SHP77 (cell line): ENCODE measurements around the gene SH2D7.

Source experiments
- DNase-seq, 2 experiments: peaks; one replicate each; lab custom pipeline; 2025; lab: John Stamatoyannopoulos, UW

The SH2D7 gene

DNA sequence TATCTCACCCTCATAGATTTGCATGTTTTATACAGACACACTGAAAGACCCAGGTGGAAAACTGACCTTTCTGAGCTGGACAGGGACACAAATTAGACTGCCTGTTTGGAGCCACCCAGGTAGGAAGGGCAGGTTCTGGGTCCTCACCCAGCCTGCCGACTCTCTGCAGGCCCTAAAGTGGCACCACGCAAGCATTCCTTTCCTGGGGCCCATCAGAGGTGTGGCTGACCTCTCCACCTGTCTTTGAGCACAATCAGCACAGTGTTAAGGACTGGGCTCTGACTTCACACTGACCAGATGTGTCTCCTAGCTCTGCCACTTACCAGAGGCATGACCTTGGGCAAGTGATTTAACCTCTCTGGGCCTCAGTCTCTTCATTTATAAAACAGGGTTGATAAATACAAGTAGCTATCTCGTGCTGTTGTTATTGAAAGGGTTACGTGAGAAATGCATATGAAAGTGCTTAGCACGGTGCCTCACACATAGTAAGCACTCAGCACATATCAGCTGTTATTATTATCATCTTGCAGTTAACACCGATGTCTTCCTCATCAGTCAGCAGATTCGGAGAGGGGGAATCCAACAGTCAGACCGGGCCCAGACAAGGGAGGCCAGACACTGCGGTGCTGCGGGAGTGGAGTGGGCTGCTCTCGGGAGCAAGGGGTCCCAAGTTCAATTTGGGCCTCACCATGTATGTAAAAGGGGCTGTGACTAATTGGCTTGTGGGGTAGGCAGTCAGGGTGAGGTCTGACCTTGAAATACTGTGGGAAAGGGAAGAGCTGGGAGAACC lies 12.9 kb upstream of the SH2D7 start:
- no peak for DNase-seq

DNA sequence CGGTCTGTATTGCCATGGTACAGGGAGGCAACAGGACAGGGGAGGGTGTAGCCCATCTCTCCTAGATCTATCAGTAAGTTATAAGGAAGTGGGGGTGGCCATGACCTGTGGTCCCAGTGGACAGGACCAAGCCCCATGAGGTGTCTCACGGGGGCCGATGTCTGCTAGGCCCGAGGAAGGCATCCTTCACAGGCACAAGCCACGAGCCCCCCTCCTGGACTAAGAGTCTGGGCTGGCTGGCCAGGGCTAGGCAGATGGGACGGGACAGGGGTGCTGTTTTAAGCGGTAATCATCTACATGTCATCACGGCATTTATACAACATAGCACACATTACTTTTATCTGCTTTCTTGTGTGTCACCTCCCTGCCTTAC lies 12.3 kb upstream of the SH2D7 start:
- DNase-seq, result no peak

DNA sequence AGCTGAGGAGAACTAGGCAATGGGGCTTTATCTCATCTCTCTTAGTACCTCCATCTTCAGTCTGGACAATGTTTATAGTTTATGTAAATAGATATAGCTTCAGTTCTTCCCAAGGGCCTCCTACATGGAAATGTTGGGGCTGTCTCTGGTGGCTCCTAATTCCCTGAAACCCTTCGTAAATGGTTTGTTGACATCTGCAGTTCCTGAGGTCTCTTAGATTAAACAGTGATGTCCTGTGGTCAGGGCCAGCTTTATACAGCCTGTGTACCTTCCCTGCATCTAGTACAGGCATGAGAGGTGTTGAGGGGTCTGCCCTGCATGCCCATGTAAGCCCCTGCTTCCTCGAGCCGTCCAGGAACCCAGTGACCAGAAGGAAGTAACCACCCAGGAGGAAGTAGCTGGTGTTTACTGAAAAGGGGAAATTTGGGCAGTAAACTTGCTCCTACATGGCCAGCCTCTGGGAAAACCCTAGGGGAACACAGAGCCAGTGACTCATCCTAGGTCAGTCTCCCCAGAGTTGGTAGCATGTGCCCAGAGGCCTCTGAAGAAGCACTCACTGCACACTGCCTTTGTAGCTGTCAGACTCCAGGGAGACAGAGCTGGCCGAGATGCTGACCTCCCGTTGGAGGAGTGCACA lies 10.1 kb upstream of the SH2D7 start:
- no peak for DNase-seq

DNA sequence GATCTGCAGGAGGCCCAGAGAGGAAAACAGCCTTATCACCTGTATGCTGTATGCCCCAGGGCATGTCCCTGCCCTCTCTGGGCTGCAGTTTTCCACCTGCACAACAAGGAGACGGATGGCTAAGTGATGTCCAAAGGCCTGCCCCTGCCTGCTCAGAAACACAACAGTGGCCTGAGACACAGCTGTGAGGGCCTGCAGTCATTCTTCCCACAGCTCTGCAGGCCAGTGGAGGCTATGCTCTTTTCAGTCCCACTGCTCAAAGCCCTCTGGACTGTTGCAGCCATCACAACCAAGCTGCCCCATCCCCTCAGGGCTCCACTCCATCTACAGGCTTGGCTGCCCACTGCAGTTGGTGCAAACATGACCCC lies 9.6 kb upstream of the SH2D7 start:
- DNase-seq, result no peak

DNA sequence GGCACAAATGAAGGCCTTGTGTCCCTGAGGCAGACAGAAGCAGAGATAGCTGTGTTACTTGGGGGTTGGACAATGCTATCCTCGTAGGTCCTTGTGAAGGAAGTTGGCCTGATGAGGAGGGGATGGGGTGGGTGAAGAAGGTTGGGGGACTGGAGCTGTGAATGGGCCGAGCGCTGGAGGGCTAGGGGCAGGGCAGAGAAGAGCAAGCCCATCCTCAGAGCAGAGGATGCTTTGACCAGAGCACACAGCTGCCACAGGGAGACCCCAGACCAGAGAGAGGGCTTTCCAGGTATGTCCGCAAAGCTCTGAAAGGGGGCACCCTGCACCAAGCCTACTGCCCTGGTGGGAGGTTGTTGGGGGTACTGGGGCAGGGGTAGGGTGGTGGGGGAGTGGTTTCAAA lies 9.2 kb upstream of the SH2D7 start:
- DNase-seq, result no peak

DNA sequence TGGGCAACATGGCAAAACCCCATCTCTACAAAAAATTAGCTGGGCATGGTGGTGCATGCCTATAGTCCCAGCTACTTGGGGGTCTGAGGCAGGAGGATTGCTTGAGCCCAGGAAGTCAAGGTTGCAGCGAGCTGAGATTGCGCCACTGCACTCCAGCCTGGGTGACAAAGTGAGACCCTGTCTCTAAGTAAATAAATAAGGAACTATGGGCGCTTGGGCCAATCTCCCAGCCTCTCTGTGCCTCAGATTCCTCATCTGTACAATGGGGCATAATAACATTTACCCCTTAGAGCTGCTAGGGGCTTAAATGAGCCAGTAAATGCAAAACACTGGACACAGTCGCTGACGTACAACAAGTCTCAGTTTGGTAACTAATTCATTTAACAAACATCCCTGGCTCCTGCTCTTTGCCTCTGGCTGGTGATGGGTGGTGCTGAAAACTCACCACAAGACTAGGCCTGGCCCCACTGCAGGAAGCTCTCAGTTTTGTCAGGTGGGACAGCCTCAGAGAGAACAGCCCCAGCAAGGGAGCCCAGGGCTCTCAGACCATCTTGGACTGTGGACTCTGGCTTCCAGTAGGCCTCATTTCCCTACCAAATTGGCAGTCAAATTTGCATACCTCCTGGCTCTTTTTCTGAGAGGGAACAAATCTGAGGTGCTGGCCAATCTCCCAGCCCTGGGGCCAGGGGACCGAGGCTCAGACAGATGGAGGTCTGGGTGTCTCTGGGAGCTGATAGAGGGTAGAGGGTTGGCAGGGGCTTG lies 8.5 kb upstream of the SH2D7 start:
- DNase-seq, result no peak

DNA sequence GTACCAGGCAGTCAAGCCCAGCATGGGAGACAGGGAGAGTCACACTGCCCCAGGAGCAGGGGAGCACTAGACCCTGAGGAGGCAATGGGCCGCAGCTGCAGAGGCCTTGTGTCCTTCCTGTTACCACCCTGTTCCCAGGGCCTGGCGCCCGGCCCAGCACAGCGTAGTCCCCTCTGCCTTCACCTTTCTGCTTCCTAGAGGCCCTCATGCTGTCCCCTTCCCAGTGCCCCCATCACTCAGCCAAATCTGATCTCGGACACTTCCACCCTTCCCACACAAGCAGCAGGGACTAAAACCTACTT lies 8.0 kb upstream of the SH2D7 start:
- DNase-seq, result no peak

DNA sequence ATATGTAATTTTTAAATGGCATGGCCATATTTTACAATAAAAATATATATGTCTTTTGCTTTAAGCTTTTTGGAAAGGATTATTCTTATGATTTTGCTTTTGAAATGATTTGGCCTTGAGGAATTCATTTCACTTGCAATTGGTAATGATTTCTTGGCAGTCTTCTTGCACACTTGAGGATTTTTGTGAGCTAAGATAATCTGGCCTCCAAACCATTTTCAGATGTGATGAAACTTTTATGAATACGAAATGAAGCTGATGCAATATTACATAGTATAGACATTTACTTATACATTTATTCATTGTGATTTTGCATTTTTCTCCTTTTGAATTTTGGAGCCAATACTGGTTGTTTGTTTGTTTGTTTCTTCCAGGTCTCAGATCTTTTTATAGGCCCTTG lies 6.4 kb upstream of the SH2D7 start:
- DNase-seq, result no peak

DNA sequence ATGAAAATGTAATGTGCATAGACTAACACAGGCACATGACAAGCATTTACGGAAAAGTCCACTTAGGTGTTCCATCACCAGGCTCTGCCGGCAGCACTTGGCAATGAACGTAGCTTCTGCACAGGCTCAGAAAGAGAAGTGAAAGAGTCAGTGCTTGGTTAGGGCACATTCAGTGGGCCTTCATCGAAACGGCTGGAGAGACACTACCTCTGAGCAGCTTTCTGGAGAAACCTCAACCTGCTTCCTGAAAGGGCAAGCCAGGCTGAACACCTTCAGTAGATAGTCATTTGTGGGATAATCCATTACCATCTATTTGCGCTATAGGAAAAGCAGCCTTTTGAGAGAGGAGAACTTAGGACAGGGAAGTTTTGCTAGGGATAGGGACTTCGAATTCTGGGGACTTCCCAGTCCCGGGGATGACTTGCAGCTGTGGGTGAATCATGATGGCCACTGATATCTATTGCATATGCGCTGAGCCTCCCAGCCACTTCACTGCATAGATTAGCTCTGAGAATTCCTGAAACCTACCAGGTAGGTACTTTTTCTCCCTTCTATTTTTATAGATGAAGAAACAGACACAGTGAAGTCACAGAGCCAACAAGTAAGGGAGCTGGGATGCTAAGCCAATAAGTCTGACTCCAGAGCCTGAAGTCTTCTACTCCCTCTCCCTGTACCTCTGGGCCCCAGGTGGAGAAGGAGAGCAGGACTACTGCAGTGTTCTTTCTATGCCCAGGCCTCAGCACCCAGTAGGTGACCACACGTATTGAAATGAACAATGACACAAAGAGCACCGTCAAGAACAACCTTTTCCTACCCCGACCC lies 4.2 kb upstream of the SH2D7 start:
- DNase-seq, result no peak

DNA sequence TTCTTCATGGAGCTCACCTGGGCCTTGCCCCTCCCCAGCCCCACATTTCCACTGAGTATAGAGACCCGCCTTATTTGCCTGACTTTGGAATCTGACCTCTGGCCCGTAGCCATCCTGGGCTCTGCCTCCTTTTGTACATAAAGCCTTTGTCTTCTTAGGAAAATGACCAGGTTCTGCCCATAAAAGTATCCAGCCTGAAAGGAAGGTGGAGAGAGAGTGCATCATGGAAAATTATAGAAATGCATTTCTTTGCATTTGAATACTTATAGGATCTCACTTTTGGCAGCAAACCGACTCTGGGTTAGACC lies 3.6 kb upstream of the SH2D7 start:
- no peak for DNase-seq

DNA sequence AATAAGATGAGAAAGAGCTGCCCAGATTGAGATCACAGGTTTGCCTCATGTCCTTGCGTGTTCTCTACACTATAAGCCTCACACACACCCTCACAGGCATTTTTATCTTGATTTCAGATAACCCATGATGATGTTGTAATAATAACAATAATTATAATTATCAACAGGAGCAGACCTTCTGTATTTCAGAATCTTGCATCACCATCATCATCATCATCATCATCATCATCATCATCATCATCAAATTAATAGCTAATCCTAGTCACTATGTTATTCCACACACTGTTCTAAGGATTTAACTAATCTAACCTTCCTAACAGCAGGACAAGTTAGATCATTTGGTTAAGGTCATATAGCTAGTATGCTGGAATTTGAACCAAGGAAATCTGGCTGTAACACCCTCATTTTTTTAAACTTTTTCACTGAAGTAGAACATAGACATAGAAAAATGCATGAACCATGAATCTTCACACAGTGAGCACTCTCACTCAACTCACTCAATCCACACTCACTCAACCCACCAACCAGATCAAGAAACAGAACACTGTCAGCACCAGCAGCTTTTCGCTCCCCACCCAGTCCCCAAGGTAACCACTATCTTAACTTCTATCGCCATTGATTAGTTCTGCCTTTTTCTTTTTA lies 1.8 kb upstream of the SH2D7 start:
- DNase-seq, result no peak

DNA sequence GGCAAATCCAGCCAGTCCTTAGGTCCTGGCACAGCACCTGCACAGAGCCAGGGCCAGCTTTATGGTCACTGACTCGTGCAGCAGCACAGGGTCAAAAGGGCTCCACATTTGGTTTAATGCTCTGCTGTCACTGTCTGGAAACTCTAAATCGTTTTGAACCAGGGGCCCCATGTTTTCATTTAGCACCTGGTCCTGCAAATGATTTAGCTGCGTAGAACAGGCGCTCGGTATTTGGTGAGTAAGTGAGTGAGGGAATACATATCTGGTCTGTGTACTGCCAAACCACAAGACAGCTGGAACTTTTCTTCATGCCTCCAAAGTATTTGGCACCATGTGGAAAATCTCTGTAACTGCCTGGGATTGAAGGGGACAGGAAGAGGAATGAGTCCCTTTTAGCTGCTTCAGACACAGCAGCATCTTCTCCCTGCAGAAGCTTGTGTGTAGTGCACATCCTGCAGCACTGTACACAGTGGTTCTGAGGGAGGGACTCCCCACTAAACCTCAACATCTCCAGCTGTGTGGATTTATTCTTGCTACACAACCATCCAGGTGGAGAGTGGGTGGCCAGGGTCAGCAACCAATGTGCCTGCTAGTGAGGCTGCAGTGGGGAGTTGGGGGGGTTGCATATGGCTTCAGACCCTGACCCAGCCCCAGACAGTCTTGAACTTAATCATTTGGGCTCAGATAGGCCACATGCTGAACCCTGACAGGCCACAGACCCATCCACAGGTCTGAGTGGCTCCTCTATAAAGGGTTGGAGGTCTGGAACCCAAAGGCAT lies 1.1 kb downstream of the SH2D7 start:
- no peak for DNase-seq

DNA sequence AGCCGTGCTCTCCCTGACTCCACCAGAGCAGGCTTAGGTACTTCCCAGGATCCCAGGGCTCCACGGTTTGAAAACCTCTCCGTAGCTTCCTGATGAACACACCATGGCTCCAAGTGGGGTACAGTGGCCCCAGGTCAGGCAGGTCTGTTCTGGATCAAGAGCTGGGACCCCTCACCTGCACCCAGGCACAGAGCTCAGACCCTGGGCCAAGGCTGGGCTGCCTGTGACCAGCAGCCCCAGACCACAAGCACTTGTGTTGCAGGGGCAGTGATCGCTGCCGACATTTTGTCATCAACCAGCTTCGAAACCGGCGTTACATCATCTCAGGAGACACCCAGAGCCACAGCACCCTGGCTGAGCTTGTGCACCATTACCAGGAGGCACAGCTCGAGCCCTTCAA lies 5.3 kb downstream of the SH2D7 start:
- no peak for DNase-seq

DNA sequence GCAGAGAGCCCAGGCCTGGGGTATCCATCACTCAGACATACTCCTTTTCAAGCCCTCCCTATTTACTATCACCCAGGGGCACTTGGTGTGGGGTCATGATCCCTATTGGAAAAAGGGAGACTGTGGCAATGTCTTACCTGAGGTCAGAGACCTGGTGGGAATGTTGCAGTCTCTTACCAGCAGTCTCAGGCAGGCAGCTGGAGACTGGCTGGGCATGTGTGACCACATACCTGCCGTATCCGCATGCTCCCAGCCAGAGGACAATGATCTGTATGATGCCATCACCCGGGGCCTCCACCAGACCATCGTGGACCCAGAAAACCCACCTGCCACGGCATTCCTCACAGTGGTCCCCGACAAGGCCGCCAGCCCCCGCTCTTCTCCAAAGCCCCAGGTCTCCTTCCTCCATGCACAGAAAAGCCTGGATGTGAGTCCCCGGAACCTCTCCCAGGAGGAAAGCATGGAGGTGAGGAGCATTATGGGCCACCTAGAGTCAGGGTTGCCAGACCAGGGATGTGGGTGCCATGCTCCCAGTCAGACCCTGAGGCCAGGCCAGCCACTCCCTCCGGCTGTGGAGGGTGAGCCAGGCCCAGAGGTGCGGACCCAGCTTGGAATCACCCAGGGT lies 5.9 kb downstream of the SH2D7 start:
- DNase-seq, result no peak

DNA sequence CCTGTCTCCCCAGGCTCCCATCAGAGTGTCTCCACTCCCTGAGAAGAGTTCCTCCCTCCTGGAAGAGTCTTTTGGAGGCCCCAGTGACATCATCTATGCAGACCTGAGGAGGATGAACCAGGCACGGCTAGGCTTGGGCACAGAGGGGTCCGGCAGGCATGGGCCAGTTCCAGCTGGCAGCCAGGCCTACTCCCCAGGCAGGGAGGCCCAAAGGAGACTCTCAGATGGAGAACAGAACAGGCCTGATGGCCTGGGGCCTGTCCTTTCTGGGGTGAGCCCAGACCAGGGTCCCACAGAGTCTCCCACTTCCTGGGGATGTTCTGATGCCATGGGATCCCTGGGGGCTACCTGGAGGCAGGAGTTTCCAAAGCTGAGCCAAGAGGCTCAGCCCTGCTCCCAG lies 8.5 kb downstream of the SH2D7 start:
- DNase-seq, result no peak

DNA sequence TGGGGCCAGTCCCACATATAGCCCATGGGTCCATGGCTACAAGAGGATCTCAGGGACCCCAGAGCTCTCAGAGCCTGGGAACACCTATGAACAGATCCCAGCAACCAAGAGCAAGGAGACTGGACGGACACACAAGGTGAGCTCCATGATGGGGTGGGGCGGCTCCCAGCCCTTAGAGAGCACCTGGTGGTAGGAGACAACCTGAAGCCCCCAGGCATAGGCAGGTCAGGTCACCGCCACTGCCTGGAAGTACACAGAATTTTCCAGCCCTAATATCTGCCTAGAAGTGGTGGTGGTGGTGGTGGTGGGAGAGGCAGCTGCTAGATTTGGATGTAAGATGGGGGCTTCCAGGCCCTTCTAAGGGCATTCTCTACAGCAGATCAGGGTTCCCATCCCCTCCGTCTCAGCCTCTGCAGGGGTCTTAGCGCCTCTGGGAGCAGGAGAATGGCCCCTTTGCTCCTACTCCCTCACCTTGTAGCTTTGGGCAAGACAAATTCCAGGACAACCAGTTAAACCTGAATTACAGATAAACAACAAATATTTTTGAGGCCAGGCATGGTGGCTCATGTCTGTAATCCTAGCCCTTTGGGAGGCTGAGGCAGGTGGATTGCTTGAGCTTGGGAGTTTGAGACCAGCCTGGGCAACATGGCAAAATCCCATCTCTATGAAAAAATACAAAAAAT lies 9.2 kb downstream of the SH2D7 start:
- DNase-seq, result no peak

DNA sequence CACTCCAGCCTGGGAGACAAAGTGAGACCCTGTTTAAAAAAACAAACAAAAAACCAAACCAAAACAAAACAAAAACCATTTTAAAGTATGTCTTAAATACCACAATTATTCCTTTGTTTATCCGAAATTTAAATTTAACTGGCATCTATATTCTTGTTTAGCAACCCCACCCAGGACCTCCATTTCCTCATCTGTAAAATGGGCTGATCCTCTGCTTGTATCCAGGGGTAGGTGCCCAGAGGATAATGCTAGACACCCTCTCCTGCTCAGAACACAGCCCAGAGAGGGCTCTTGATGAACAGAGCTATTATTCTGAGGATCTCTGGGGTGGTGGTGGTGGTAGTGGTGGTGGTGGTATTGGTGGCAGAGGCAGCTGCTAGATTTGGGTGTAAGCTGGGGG lies 9.8 kb downstream of the SH2D7 start:
- DNase-seq, result no peak

DNA sequence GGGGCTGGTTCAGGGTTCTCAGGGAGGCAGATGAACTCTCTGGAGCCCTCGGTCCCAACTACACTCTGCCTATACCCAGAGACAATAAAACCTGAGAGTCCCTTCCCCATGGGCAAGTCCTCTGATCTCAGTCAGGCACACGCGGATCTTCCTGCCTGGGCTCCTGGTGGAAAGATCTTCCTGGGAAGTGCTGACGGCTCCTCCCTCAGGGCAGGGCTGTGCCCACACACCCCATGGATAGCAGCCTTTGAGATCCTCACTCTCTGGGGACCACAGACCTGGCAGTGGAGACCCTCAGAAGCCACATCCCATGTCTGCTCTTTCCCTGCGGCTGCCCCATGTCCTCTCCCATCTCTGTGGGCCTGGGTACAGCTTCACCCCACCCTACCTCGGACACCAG lies 10.4 kb downstream of the SH2D7 start:
- no peak for DNase-seq

DNA sequence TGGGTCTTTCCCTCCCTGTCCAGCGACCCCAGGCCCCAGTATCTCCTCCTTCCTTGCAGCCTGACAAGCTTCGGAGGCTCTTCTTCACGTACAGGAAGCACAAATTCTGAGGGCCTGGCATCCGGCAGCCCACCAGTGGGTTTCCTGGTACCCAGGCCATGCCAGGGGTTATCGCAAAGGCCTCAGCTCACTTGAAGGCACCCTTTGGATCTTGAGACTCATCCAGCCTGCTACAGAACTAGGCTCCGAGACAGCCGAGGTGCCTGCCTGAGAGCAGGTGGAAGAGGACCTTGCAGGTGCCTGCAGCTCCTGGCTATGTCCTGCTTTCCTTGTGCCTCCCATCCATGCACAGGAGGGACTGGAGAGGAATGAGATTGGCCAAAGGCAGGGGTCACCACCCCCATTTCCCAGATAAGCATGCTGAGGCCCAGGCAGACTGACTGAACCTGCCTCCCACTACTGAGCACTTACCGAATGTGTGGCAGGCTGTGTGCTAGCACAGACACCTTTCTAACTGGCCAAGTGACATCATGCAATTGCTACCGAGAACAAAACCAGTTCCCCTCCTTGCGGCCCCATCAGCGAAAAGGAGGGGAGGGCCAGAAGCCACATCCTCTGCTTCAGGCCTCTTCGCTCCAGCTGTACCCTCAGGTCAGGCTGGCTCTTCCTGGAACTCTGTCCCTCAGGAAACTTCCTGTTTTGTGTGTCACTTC lies 11.2 kb downstream of the SH2D7 start:
- no peak for DNase-seq

DNA sequence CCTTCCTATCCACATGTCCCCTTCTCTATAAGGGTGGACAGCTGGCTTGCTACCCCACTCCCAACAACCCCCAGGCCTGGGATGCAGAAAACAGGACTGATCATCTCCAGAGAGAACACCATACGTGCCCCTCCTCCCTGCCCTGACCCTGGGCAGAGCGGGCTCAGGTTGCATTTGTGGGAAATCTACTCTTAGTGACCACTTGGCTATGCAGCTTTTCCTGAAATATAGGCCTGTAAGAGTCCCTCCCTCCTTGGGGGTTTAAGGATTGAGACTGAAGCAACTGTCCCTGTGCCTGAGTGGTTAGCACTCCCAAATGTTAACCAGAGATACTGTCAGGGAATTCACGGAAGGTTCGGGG lies 11.7 kb downstream of the SH2D7 start:
- DNase-seq, result no peak
